Measurements from ENCODE around the gene SBNO2. TPM values are rescaled to one million over a fixed set of nuclear protein-coding genes. Genes with fewer than 3 reads are reported as not detected.

Gene SBNO2
- total and polyA plus RNA-seq, 9 of the 15 experiments (the other 6 are each of a cell fraction or from before 2014, with no cell fraction given), result 0.01 to 46.2 (median 6.7) TPM

DNA sequence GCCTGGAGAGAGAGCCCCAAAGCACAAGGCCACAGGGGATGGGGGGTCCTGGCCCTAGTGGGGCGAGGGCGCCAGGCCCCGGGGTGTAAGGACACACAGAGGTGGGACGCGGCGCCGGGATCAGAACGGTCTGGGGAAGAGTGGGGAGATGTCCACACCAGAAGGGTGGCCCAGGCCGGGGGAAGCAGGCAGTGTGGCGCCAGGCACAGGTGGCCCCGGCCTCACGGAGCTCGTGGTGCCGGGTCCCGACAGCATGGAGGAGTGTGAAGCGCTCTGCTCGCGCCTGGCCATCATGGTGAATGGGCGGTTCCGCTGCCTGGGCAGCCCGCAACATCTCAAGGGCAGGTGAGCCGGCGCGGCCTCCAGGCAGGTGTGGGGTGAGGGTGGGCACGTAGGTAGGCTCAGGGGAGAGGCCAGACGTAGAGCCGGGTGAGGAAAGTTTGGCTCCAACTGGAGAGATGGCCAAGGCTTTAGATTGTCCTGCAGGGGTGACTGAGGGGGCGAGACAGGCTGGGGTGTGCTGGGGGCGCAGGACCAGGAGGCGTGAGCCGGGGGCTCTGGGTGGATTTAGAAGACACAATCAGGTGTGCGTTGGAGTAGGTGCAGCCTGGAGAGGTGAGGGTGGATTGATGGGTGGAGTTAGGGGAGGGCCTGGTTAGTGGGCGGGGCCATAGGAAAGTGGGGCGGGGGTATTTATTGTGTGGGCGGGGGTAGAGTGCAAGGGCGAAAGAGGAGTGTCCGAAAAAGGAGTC is 110.0 kb downstream of the SBNO2 start:
- WGBS (ENCODE audit: insufficient coverage, low coverage, missing lambda C conversion rate), result 93% methylated on average over 33 of the region's 37 CpGs
- H3K9ac ChIP-seq (ENCODE audit: insufficient read depth in 1 of 2, low read depth in 2 of 2, low read length in 2 of 2), result no peak overlapping the region; a peak in 1 of 4 replicates
- FAIRE-seq (no peak), ATAC-seq (peak; percentile 28; the same call in 2 of the 3 replicates), DNase-seq (ENCODE audit: extremely low read depth in 1 of 4, low spot score in 3 of 4) (peak in 3 of 4 experiments; percentile 30 to 42 (median 41))
- no peaks in the 10 kb centered on the region for H3K27me3 ChIP-seq (ENCODE audit: control insufficient read depth in 2 of 2, insufficient read depth in 2 of 2, low read length in 2 of 2)
- no peaks in the 10 kb centered on the region for H3K79me2 ChIP-seq (ENCODE audit: control insufficient read depth, insufficient read depth, low read length)
- H3K4me2 ChIP-seq (ENCODE audit: insufficient read depth, low read length), result 0 out of 2 replicates have a peak overlapping the region, but pooled peaks have one; percentile 1
- H3K9me3 ChIP-seq (replicated peaks; ENCODE audit: control insufficient read depth, insufficient read depth, low read depth, low read length), result no peaks in the 10 kb centered on the region
- no peak overlapping the region for H3K27ac ChIP-seq (ENCODE audit: extremely low read depth, low read depth, low read length)
- H3K4me3 ChIP-seq, result no peak overlapping the region
- peaks cover 24% of the 10 kb centered on the region for H3K36me3 ChIP-seq (ENCODE audit: control insufficient read depth, insufficient read depth, low read length)
- no peaks in the 10 kb centered on the region for H4K20me1 ChIP-seq (replicated peaks; ENCODE audit: control insufficient read depth, insufficient read depth, low read length)
- CTCF ChIA-PET (ENCODE audit: low intra/inter-chr PET ratio), result no interaction called here
- H2AFZ ChIP-seq (ENCODE audit: low read depth, low read length), result no peak overlapping the region
- intact Hi-C loops (cut with micrococcal nuclease) (no loop called here), in situ Hi-C loops (cut with MboI) (no loop called here)
- H3K9me1 ChIP-seq (ENCODE audit: control insufficient read depth, insufficient read depth, low read length), result no peaks in the 10 kb centered on the region
- POLR2A ChIA-PET, result interaction anchor here (1.3 kb wide), 1 partner anchor 11 kb away, joined by 5 read pairs; no protein-coding TSS in a partner anchor
- BruUV-seq (replicated peaks), result no TSS peak
- peaks cover 9 to 74% of the 10 kb centered on the region in 2 experiments for H3K4me1 ChIP-seq (replicated peaks in 1 of 2; ENCODE audit: control insufficient read depth in 2 of 2, insufficient read depth in 2 of 2, low read length in 2 of 2)
- no peak for TF ChIP-seq TARDBP (IDR thresholded peaks at IDR 0.05)
- TF ChIP-seq, protein P1, sequence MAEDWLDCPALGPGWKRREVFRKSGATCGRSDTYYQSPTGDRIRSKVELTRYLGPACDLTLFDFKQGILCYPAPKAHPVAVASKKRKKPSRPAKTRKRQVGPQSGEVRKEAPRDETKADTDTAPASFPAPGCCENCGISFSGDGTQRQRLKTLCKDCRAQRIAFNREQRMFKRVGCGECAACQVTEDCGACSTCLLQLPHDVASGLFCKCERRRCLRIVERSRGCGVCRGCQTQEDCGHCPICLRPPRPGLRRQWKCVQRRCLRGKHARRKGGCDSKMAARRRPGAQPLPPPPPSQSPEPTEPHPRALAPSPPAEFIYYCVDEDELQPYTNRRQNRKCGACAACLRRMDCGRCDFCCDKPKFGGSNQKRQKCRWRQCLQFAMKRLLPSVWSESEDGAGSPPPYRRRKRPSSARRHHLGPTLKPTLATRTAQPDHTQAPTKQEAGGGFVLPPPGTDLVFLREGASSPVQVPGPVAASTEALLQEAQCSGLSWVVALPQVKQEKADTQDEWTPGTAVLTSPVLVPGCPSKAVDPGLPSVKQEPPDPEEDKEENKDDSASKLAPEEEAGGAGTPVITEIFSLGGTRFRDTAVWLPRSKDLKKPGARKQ (CRISPR knock-in tag; IDR thresholded peaks at IDR 0.05), result no peak
- TF ChIP-seq ZNF184 (CRISPR knock-in tag; IDR thresholded peaks at IDR 0.05), result no peak
- TF ChIP-seq NCOA2 (IDR thresholded peaks at IDR 0.05; ENCODE audit: partially characterized antibody in 2 of 2), result no peak
- no peak for TF ChIP-seq CXXC5 (CRISPR knock-in tag; IDR thresholded peaks at IDR 0.05)
- TF ChIP-seq CHD2 (IDR thresholded peaks at IDR 0.05; ENCODE audit: low read depth, low read length), result no peak
- TF ChIP-seq, protein P2, sequence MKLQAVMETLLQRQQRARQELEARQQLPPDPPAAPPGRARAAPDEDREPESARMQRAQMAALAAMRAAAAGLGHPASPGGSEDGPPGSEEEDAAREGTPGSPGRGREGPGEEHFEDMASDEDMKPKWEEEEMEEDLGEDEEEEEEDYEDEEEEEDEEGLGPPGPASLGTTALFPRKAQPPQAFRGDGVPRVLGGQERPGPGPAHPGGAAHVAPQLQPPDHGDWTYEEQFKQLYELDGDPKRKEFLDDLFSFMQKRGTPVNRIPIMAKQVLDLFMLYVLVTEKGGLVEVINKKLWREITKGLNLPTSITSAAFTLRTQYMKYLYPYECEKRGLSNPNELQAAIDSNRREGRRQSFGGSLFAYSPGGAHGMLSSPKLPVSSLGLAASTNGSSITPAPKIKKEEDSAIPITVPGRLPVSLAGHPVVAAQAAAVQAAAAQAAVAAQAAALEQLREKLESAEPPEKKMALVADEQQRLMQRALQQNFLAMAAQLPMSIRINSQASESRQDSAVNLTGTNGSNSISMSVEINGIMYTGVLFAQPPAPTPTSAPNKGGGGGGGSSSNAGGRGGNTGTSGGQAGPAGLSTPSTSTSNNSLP (IDR thresholded peaks at IDR 0.05; ENCODE audit: borderline replicate concordance, low read depth, low read length), result no peak
- TF ChIP-seq ZNF384 (IDR thresholded peaks at IDR 0.05; ENCODE audit: low read depth, low read length), result no peak
- TF ChIP-seq, protein P3, sequence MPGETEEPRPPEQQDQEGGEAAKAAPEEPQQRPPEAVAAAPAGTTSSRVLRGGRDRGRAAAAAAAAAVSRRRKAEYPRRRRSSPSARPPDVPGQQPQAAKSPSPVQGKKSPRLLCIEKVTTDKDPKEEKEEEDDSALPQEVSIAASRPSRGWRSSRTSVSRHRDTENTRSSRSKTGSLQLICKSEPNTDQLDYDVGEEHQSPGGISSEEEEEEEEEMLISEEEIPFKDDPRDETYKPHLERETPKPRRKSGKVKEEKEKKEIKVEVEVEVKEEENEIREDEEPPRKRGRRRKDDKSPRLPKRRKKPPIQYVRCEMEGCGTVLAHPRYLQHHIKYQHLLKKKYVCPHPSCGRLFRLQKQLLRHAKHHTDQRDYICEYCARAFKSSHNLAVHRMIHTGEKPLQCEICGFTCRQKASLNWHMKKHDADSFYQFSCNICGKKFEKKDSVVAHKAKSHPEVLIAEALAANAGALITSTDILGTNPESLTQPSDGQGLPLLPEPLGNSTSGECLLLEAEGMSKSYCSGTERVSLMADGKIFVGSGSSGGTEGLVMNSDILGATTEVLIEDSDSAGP (CRISPR knock-in tag; IDR thresholded peaks at IDR 0.05), result no peak
- TF ChIP-seq KDM4B (IDR thresholded peaks at IDR 0.05; ENCODE audit: borderline replicate concordance in 2 of 2, low read depth in 1 of 2), result no peak
- peak; percentile 53 for TF ChIP-seq EGR1 (conservative IDR thresholded peaks at IDR 0.05)
- TF ChIP-seq ZNF263 (CRISPR knock-in tag; IDR thresholded peaks at IDR 0.05; ENCODE audit: borderline replicate concordance), result no peak
- TF ChIP-seq, protein P4, sequence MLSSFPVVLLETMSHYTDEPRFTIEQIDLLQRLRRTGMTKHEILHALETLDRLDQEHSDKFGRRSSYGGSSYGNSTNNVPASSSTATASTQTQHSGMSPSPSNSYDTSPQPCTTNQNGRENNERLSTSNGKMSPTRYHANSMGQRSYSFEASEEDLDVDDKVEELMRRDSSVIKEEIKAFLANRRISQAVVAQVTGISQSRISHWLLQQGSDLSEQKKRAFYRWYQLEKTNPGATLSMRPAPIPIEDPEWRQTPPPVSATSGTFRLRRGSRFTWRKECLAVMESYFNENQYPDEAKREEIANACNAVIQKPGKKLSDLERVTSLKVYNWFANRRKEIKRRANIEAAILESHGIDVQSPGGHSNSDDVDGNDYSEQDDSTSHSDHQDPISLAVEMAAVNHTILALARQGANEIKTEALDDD (IDR thresholded peaks at IDR 0.05), result no peak
- TF ChIP-seq ETV6 (IDR thresholded peaks at IDR 0.05; ENCODE audit: borderline replicate concordance in 1 of 2, low read depth in 2 of 2, low read length in 1 of 2), result no peak
- TF ChIP-seq ETV6 (CRISPR knock-in tag; IDR thresholded peaks at IDR 0.05; ENCODE audit: borderline replicate concordance), result no peak
- TF ChIP-seq ZNF561 (CRISPR knock-in tag; conservative IDR thresholded peaks at IDR 0.05), result no peak
